AG08395 (cell line): Measurements from ENCODE around the gene CAPN15.
"Not testable (repeated sequence)": the region's sequence is repeated elsewhere in the genome, so short reads cannot be mapped to it uniquely, and the experiment has no call there.

Source experiments
- DNase-seq: peaks from one replicate; pipeline ENCODE4 v3.0.0; 2012; ENCODE audit warnings: mixed read lengths, low spot score

Gene CAPN15

GRCh38 chr16:592518-593306 is 65.2 kb downstream of the CAPN15 start:
- DNase-seq, result no peak

- no peak for DNase-seq
These were observed 65.9 kb downstream of the CAPN15 start for GRCh38 chr16:593406-593805.

GRCh38 chr16:593807-594206 is 66.3 kb downstream of the CAPN15 start:
- DNase-seq, result no peak

GRCh38 chr16:595094-595528 is 67.6 kb downstream of the CAPN15 start:
- DNase-seq, result no peak

GRCh38 chr16:595942-596735 is 68.6 kb downstream of the CAPN15 start:
- DNase-seq, result no peak

GRCh38 chr16:596736-597060 is 69.2 kb downstream of the CAPN15 start:
- DNase-seq, result no peak

- not testable (repeated sequence) for DNase-seq
These were observed 70.1 kb downstream of the CAPN15 start for GRCh38 chr16:597655-598054.

- no peak for DNase-seq
These were observed 71.6 kb downstream of the CAPN15 start for GRCh38 chr16:598823-599739.

- DNase-seq, result no peak
These were observed 73.3 kb downstream of the CAPN15 start for GRCh38 chr16:600781-601180.

GRCh38 chr16:603933-604332 is 76.4 kb downstream of the CAPN15 start:
- DNase-seq, result no peak
